GM19328 (cell line): ENCODE measurements around the gene CFAP65.

Experiments
- ATAC-seq: cut with Tn5 transposase; IDR thresholded peaks from one replicate; pipeline ENCODE4 v1.9.1; 2021; ENCODE audit warnings: mild to moderate bottlenecking, moderate library complexity; ENCODE audit not compliant: unreplicated experiment

Gene CFAP65

GRCh38 chr2:219041252-219041651, at the start of gene CFAP65:
Gene CFAP65, minus strand, starts transcription at chr2:219041516. Its CDS starts 2,468 bp downstream, at chr2:219039048.
- no peak for ATAC-seq

DNA sequence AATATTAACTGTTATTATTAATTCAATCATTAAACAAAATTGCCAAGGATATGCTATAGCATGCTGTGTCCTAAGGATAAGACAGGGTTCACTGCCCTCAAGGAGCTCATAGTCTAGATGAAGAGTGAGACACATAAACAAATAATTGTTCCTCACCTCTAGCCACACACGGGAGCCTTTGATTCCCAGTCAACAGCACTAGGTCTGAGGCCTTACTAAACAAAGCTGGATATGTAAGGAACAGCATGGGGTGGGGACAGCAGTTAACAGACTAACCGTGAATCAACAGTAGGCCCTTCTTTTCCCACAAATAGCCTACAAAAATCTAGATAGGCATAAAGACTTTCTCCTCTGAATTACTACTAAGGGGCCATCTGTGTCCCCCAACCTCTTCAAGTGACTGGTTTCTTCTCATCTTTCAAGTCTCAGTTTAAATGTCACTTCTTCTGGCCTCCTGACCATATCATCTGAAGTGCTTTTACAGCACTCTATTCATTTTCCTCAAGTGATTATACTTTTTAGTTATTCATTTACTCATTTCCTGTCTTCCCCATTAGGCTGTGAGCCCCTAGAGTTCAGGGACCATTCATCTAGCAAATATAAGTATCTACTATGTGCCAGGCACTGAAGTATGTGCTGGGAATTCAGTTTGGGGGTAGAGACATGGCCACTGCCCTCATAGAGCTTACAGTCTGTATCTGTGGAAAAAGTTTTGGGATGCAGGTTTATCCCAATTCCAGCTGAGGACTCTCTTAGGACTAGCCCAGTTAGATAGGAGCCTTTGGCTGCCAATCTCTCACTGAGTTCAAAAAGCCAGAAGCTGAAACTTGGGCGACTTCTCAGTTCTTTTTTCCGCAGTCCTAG, 49.4 kb upstream of the CFAP65 start:
- no peak for ATAC-seq

- ATAC-seq, result no peak
Measured at GRCh38 chr2:219089330-219089729, 48.0 kb upstream of the CFAP65 start.

- no peak for ATAC-seq
Measured at GRCh38 chr2:219087848-219088247, 46.5 kb upstream of the CFAP65 start.

- ATAC-seq, result no peak
Measured at GRCh38 chr2:219087361-219087760, 46.0 kb upstream of the CFAP65 start.

DNA sequence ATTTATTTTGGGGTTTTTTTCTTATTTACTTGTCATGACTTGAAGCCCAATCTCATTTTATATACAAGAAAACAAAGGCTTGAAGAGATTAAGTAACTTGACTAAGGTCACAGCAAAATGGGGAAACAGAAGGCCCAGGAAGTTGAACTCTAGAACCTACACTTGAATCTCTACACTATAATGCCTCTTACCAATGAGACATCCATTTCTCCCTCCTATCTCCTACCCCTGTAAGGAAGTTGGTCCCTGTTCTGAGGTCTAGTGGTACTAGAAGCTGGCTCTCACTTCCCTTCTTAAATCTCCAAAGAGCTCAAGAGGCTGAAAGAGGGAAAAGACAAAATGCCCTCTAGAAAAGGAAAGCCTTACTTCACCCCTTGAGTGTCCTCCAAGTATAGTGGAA, 44.9 kb upstream of the CFAP65 start:
- no peak for ATAC-seq

DNA sequence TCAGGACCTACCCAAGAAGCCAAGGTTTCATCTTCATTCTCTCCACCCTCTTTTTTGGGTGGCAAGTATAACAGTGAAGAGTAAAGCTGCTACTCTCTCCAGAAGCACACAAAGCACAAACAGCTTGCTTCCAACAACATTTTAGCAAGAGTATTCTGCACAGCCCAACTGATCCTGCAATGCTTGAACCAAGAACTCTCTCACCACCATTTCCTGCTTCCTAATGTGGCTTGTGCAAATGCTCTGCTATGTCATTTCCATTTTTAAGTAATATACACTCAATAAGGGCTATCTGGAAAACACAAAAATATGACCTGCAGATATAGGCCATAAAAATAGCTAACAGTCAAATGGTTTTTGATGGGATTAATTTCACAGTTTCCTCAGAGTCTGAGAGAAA, 43.5 kb upstream of the CFAP65 start:
- ATAC-seq, result no peak

- ATAC-seq, result no peak
Measured at GRCh38 chr2:219082332-219082958, 41.1 kb upstream of the CFAP65 start.

GRCh38 chr2:219081701-219082331, 40.5 kb upstream of the CFAP65 start:
- no peak for ATAC-seq

GRCh38 chr2:219081096-219081495, 39.8 kb upstream of the CFAP65 start:
- no peak for ATAC-seq

DNA sequence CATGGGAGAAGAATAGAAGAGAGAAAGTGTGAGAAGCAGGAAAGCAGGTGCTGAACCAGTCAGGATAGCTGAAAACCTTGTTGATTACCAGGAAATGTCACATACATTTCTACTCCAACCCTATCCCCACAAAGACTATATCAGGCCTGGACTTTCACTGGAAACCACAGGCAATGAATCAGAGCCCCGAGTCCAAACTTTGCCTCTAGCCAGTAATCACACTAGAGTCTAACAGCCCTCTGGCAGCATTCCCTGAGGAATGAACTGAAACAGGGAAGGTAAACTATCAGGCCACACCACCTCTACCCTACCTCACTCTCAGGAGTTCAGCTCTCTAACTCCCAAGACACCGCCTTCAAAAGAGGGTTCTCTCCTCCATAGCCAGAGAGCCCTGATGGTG, 38.1 kb upstream of the CFAP65 start:
- no peak for ATAC-seq

- no peak for ATAC-seq
Measured at GRCh38 chr2:219078951-219079350, 37.6 kb upstream of the CFAP65 start.

- no peak for ATAC-seq
Measured at GRCh38 chr2:219078126-219078525, 36.8 kb upstream of the CFAP65 start.

- no peak for ATAC-seq
Measured at GRCh38 chr2:219076253-219076652, 34.9 kb upstream of the CFAP65 start.

- no peak for ATAC-seq
Measured at GRCh38 chr2:219073413-219074129, 32.3 kb upstream of the CFAP65 start.

DNA sequence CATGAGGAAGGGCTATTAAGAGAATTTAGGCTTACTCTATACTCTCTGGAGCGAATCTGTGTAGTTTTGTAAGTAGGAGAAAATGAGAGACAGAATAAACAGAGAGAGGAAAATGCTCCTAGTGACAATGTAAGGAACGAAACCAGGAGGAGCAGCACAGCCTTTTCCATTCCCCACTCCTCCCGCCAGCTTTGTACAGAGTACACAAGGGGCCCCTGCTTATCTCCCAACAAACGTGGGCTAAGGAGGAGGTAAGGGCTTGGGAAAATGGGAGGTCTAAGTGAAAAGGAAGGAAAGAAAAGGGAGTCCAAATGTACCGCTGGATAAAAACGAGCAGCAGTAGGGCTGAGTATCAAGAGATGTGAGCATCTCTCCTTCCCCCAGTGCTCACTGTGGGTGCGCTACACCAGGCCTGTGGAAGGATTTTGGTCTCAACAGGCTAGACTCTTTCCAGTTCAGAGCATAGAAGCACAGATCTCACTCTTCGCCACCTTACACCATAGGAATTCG, 31.5 kb upstream of the CFAP65 start:
- no peak for ATAC-seq

- ATAC-seq, result no peak
Measured at GRCh38 chr2:219071131-219071816, 30.0 kb upstream of the CFAP65 start.

DNA sequence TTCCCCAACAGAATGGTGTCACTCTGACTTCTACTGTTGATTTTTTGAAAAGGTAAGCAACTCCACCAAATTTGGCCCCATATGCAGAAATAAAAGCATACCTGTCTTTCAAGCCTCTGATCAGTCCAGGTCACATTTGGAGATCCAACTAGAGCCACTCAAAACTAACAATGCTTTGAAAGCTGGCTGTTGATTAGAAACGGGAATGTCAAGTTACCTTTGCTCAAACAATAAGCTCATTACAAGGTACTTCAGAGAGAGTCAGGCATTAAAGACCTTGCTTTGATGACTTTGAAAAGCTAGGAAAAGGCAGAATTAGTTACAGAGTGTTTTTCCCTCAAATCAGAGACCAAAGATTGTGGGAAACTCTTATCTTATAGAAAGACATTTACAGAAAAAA, 24.2 kb upstream of the CFAP65 start:
- ATAC-seq, result no peak

DNA sequence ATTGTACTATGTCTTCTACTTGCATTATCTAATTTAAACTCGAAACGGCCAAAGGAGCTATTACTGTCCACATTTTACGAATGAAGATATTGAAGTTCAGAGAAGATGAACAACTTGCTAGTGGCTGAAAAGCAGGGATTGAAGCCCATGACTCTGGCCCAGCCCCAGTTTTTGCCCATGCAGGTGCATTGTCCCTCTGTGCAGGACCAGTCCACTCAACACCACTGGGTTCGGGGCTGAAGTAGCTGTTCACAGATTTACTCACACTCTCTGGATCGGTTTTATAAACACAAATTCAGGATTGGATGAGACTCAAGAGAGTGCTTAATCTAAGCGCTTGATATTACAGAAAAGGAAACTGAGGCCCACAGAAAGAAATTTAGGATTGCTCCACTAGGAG, 20.8 kb upstream of the CFAP65 start:
- no peak for ATAC-seq
